ENCODE data around the gene SH2D5. TPM values are rescaled to one million over a fixed set of nuclear protein-coding genes. Genes with fewer than 3 reads are reported as not detected.

Gene SH2D5
- total and polyA plus RNA-seq, 5 donors from 2014 or later, result not detected

- Mint-ChIP-seq H3K36me3 (peaks cover 4% of the 10 kb centered on the region), H3K4me3 (peak overlapping the region; percentile 84 to 90 (median 88)), H3K27ac (peak overlapping the region in 1 of 3 donors; percentile 82), H3K4me1 (peaks cover 0 to 25% (median 9%) of the 10 kb centered on the region in 4 donors), H3K9me3 (peaks cover 0 to 2% (median 0%) of the 10 kb centered on the region in 7 donors), H3K27me3 (peaks cover 31% of the 10 kb centered on the region)
- H3K36me3 ChIP-seq (ENCODE audit: control insufficient read depth, insufficient read depth, low read length), result no peaks in the 10 kb centered on the region
- H3K4me3 ChIP-seq (ENCODE audit: low read depth, low read length), result peak overlapping the region; percentile 67
- no peaks in the 10 kb centered on the region for H3K9me3 ChIP-seq (ENCODE audit: control insufficient read depth in 2 of 2, low read length in 2 of 2)
- peak; percentile 40 to 49 for ATAC-seq (ENCODE audit: low read depth in 2 of 2)
- peaks cover 33% of the 10 kb centered on the region for H3K4me1 ChIP-seq (ENCODE audit: control insufficient read depth, insufficient read depth, low read length, poor library complexity, severe bottlenecking)
- DNase-seq, result peak; percentile 33 to 49 (median 45)
- no peaks in the 10 kb centered on the region for H3K27me3 ChIP-seq (ENCODE audit: control insufficient read depth, insufficient read depth, low read length)
- H3K27ac ChIP-seq (ENCODE audit: insufficient read depth, low read length, poor library complexity, severe bottlenecking), result no peak overlapping the region
These were observed 374 bp downstream of the SH2D5 start for GRCh38 chr1:20732071-20732587.

GRCh38 chr1:20731057-20731991, 1.2 kb downstream of the SH2D5 start:
- H3K4me1 ChIP-seq (ENCODE audit: control insufficient read depth, insufficient read depth, low read length, poor library complexity, severe bottlenecking), result peaks cover 33% of the 10 kb centered on the region
- no peak overlapping the region for H3K27ac ChIP-seq (ENCODE audit: insufficient read depth, low read length, poor library complexity, severe bottlenecking)
- H3K4me3 ChIP-seq (ENCODE audit: low read depth, low read length), result no peak overlapping the region
- H3K27me3 ChIP-seq (ENCODE audit: control insufficient read depth, insufficient read depth, low read length), result no peaks in the 10 kb centered on the region
- Mint-ChIP-seq H3K27me3 (peaks cover 34% of the 10 kb centered on the region), H3K27ac (peak overlapping the region in 1 of 3 donors; percentile 26), H3K4me3 (peak overlapping the region; percentile 66 to 88 (median 83)), H3K36me3 (no peaks in the 10 kb centered on the region), H3K4me1 (peaks cover 0 to 25% (median 8%) of the 10 kb centered on the region in 4 donors), H3K9me3 (peaks cover 0 to 2% (median 0%) of the 10 kb centered on the region in 7 donors)
- no peaks in the 10 kb centered on the region for H3K9me3 ChIP-seq (ENCODE audit: control insufficient read depth in 2 of 2, low read length in 2 of 2)
- ATAC-seq (ENCODE audit: low read depth in 2 of 2) (no peak), DNase-seq (peak in 1 of 3 donors; percentile 12)
- H3K36me3 ChIP-seq (ENCODE audit: control insufficient read depth, insufficient read depth, low read length), result no peaks in the 10 kb centered on the region

DNA sequence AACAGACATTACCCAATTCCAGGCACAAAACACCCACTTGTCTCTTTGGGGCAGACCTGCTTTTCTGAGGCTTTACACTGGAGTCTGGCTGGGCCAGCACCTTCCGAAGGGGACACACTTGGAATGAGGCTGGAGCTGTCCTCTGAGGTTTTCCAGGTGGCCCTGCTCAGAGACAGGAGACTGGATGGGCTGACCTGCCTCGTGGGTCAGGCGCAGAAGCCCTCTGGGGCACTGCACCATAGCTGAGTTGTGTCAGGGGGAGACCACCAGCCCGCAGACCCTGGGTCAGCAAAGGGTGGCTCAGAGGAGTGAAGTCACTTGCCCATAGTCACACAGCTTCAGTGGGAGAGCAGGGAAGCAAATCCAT, 1.8 kb downstream of the SH2D5 start:
- H3K27ac ChIP-seq (ENCODE audit: insufficient read depth, low read length, poor library complexity, severe bottlenecking), result no peak overlapping the region
- H3K36me3 ChIP-seq (ENCODE audit: control insufficient read depth, insufficient read depth, low read length), result no peaks in the 10 kb centered on the region
- H3K27me3 Mint-ChIP-seq, result peaks cover 39% of the 10 kb centered on the region
- H3K4me1 ChIP-seq (ENCODE audit: control insufficient read depth, insufficient read depth, low read length, poor library complexity, severe bottlenecking), result peaks cover 33% of the 10 kb centered on the region
- ATAC-seq (ENCODE audit: low read depth in 2 of 2) (no peak), DNase-seq (no peak)
- H3K36me3 Mint-ChIP-seq, result no peaks in the 10 kb centered on the region
- peaks cover 0 to 2% (median 0%) of the 10 kb centered on the region in 7 donors for H3K9me3 Mint-ChIP-seq
- H3K27me3 ChIP-seq (ENCODE audit: control insufficient read depth, insufficient read depth, low read length), result no peaks in the 10 kb centered on the region
- H3K4me3 Mint-ChIP-seq, result peak overlapping the region; percentile 54 to 88 (median 72)
- H3K27ac Mint-ChIP-seq, result peak overlapping the region in 1 of 3 donors; percentile 46
- H3K9me3 ChIP-seq (ENCODE audit: control insufficient read depth in 2 of 2, low read length in 2 of 2), result no peaks in the 10 kb centered on the region
- H3K4me1 Mint-ChIP-seq, result peaks cover 0 to 25% (median 8%) of the 10 kb centered on the region in 4 donors
- H3K4me3 ChIP-seq (ENCODE audit: low read depth, low read length), result no peak overlapping the region

DNA sequence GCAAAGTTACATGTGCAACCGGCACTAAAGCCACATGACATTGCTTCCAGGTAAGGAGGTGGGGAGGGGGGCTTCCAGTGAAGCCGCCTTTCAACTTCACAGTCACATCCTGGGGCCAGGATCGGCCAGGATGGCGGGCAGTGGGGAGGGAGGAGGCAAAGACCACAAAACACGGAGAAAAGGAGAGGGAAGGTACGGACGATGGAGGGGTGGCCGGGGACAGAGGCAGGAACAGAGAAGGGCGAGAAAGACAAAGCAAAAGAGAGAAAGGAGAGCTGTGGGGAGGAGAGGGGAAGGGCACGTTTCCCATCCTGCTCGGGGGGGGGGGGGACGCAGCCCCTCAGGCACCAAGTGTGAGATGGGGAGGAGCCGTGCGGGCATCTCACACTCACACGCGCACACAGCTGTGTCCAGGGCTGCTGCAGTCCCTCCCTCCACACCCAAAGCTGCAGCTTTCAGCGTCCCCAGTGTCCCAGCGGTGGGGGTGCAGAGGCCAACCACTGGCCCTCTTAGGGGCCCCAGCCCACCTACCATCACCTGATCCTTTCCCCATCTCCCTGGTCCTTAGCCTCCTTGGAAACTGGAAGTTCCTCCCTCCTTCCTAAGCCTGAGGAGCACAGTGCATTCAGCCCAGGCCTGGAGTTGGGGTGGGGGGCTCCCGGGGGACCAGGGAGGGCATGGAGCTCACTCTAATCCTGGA, 2.4 kb downstream of the SH2D5 start:
- H3K9me3 ChIP-seq (ENCODE audit: control insufficient read depth in 2 of 2, low read length in 2 of 2), result no peaks in the 10 kb centered on the region
- no peaks in the 10 kb centered on the region for H3K36me3 Mint-ChIP-seq
- no peak overlapping the region for H3K4me3 ChIP-seq (ENCODE audit: low read depth, low read length)

DNA sequence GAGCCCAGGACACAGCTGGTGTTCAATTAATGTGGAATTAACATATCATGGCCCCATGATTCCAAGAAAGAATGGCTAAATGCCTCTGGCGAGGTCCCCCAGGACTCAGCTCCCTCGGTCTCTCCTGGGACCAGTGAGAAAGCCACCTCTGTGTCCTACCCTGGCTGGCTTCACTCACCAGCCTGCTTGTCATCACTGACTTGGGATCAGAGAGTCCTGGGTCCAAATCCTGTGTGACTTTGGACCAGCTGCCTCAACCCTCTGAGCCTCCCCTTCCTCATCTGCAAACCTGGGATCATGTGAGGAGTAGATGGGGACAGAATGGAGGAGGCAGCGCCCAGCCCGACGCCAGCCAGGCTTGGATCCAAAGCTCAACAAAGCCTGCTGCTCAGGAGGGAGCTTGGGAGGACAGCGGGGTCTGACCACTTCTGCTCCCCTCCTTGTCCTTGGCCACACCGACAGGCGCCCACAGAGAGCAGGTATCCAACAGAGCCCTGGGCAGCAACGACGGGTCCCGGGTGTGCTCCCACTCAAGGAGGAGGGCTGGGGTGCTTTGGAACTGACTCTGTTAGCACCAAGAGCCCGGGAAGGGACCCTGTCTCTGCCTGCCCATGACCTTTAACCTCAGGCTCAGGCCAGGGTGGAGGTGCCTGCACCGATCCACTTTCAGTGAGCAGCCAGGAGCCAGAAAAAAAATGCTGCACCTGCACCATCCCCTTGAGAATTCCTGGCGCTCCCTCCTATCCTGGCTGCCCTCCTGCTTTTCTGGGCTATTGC, 3.2 kb downstream of the SH2D5 start:
- Mint-ChIP-seq H3K4me1 (peaks cover 0 to 25% (median 8%) of the 10 kb centered on the region in 4 donors), H3K27ac (no peak overlapping the region), H3K27me3 (peaks cover 39% of the 10 kb centered on the region), H3K4me3 (peak overlapping the region in 3 of 4 donors; percentile 3 to 70 (median 69)), H3K36me3 (no peaks in the 10 kb centered on the region), H3K9me3 (peaks cover 0 to 2% (median 0%) of the 10 kb centered on the region in 7 donors)
- no peaks in the 10 kb centered on the region for H3K9me3 ChIP-seq (ENCODE audit: control insufficient read depth in 2 of 2, low read length in 2 of 2)
- DNase-seq, result no peak
- no peak overlapping the region for H3K27ac ChIP-seq (ENCODE audit: insufficient read depth, low read length, poor library complexity, severe bottlenecking)
- H3K4me1 ChIP-seq (ENCODE audit: control insufficient read depth, insufficient read depth, low read length, poor library complexity, severe bottlenecking), result peaks cover 33% of the 10 kb centered on the region
- no peaks in the 10 kb centered on the region for H3K27me3 ChIP-seq (ENCODE audit: control insufficient read depth, insufficient read depth, low read length)
- ATAC-seq (ENCODE audit: low read depth in 2 of 2), result no peak
- no peak overlapping the region for H3K4me3 ChIP-seq (ENCODE audit: low read depth, low read length)
- no peaks in the 10 kb centered on the region for H3K36me3 ChIP-seq (ENCODE audit: control insufficient read depth, insufficient read depth, low read length)

More for the DNA sequence above, 2.4 kb downstream of the SH2D5 start:
- H3K27ac ChIP-seq (ENCODE audit: insufficient read depth, low read length, poor library complexity, severe bottlenecking), result no peak overlapping the region
- Mint-ChIP-seq H3K4me3 (peak overlapping the region; percentile 69 to 81 (median 74)), H3K27ac (no peak overlapping the region), H3K9me3 (peaks cover 0 to 2% (median 0%) of the 10 kb centered on the region in 7 donors), H3K27me3 (peaks cover 39% of the 10 kb centered on the region), H3K4me1 (peaks cover 0 to 25% (median 8%) of the 10 kb centered on the region in 4 donors)
- no peak for ATAC-seq (ENCODE audit: low read depth in 2 of 2)
- no peaks in the 10 kb centered on the region for H3K36me3 ChIP-seq (ENCODE audit: control insufficient read depth, insufficient read depth, low read length)
- peaks cover 33% of the 10 kb centered on the region for H3K4me1 ChIP-seq (ENCODE audit: control insufficient read depth, insufficient read depth, low read length, poor library complexity, severe bottlenecking)
- no peak for DNase-seq
- no peaks in the 10 kb centered on the region for H3K27me3 ChIP-seq (ENCODE audit: control insufficient read depth, insufficient read depth, low read length)

GRCh38 chr1:20728371-20729154, 3.9 kb downstream of the SH2D5 start:
- Mint-ChIP-seq H3K4me3 (peak overlapping the region in 2 of 4 donors; percentile 3), H3K4me1 (peaks cover 0 to 24% (median 8%) of the 10 kb centered on the region in 4 donors), H3K27ac (no peak overlapping the region), H3K27me3 (peaks cover 39% of the 10 kb centered on the region), H3K36me3 (no peaks in the 10 kb centered on the region), H3K9me3 (peaks cover 0 to 2% (median 0%) of the 10 kb centered on the region in 7 donors)
- ATAC-seq (ENCODE audit: low read depth in 2 of 2) (no peak), DNase-seq (no peak)
- Histone ChIP-seq H3K4me1 (ENCODE audit: control insufficient read depth, insufficient read depth, low read length, poor library complexity, severe bottlenecking) (peaks cover 29% of the 10 kb centered on the region), H3K27ac (ENCODE audit: insufficient read depth, low read length, poor library complexity, severe bottlenecking) (no peak overlapping the region), H3K9me3 (ENCODE audit: control insufficient read depth in 2 of 2, low read length in 2 of 2) (no peaks in the 10 kb centered on the region), H3K4me3 (ENCODE audit: low read depth, low read length) (no peak overlapping the region), H3K27me3 (ENCODE audit: control insufficient read depth, insufficient read depth, low read length) (no peaks in the 10 kb centered on the region), H3K36me3 (ENCODE audit: control insufficient read depth, insufficient read depth, low read length) (no peaks in the 10 kb centered on the region)
